Neural cell (in vitro differentiated cells): ENCODE results near the gene RNGTT. TPM values are rescaled to one million over a fixed set of nuclear protein-coding genes. Genes with fewer than 3 reads are reported as not detected.

Experiments
- H2AFZ ChIP-seq: fragments of 200-600, 300-800 bp; sonication (generic), shearing (Covaris generic); 2 replicates; pipeline ENCODE4 v1.6.0; 2014; ENCODE audit warnings: low read depth, mild to moderate bottlenecking, antibody characterized with exemption, low read length, moderate library complexity
- H3F3A ChIP-seq: fragments of 200-600 bp; shearing (Covaris generic); 2 replicates; pipeline ENCODE4 v1.6.1; 2016; ENCODE audit warnings: mild to moderate bottlenecking, moderate library complexity, mixed read lengths, antibody characterized with exemption, low read length; ENCODE audit not compliant: insufficient read depth, poor library complexity, severe bottlenecking
- H3K27ac ChIP-seq: fragments of 200-600, 300-800 bp; sonication (generic), shearing (Covaris generic); 2 replicates; pipeline ENCODE4 v1.5.1; 2014; ENCODE audit warnings: mild to moderate bottlenecking, low read length, moderate library complexity
- H3K27me3 ChIP-seq: fragments of 300-800, 200-600 bp; sonication (generic), shearing (Covaris generic); 2 replicates; pipeline ENCODE4 v1.6.0; 2014; ENCODE audit warnings: mild to moderate bottlenecking, low read depth, low read length, moderate library complexity; ENCODE audit not compliant: insufficient read depth
- H3K36me3 ChIP-seq: fragments of 300-800, 200-600 bp; sonication (generic), shearing (Covaris generic); 2 replicates; pipeline ENCODE4 v1.5.1; 2014; ENCODE audit warnings: mild to moderate bottlenecking, antibody characterized with exemption, low read length, moderate library complexity; ENCODE audit not compliant: insufficient read depth
- H3K4me2 ChIP-seq: fragments of 300-800, 200-600 bp; sonication (generic), shearing (Covaris generic); 2 replicates; pipeline ENCODE4 v1.6.0; 2014; ENCODE audit warnings: mild to moderate bottlenecking, low read length
- H3K4me3 ChIP-seq: fragments of 300-800, 200-600 bp; sonication (generic), shearing (Covaris generic); 2 replicates; pipeline ENCODE4 v1.5.1; 2014; ENCODE audit warnings: mild to moderate bottlenecking, low read length, moderate library complexity
- H3K79me2 ChIP-seq: fragments of 200-600 bp; shearing (Covaris generic); replicated peaks from 2 replicates; pipeline ENCODE4 v1.6.0; 2014; ENCODE audit warnings: mild to moderate bottlenecking, low read length, moderate library complexity; ENCODE audit not compliant: insufficient read depth
- H3K9ac ChIP-seq: fragments of 300-800, 200-600 bp; sonication (generic), shearing (Covaris generic); 2 replicates; pipeline ENCODE4 v1.6.1; 2016; ENCODE audit warnings: mild to moderate bottlenecking, low read length, mixed read lengths
- H3K9me2 ChIP-seq: fragments of 200-600 bp; shearing (Covaris generic); 2 replicates; pipeline ENCODE4 v1.6.1; 2016; ENCODE audit warnings: mild to moderate bottlenecking, low read length, mixed read lengths; ENCODE audit not compliant: insufficient read depth
- H3K9me3 ChIP-seq: fragments of 200-600, 300-800 bp; sonication (generic), shearing (Covaris generic); 2 replicates; pipeline ENCODE4 v1.6.1; 2016; ENCODE audit warnings: mild to moderate bottlenecking, mixed run types, low read length, moderate library complexity, mixed read lengths
- H4K20me1 ChIP-seq: fragments of 200-600 bp; shearing (Covaris generic); 2 replicates; pipeline ENCODE4 v1.6.1; 2016; ENCODE audit warnings: mild to moderate bottlenecking, mixed run types; ENCODE audit not compliant: insufficient read depth
- CTCF ChIP-seq: fragments of 450-650 bp; IDR thresholded peaks from 2 replicates; pipeline ENCODE4 v1.5.1; 2014; ENCODE audit warnings: antibody characterized with exemption, mild to moderate bottlenecking, moderate library complexity; ENCODE audit not compliant: poor library complexity, severe bottlenecking
- EP300 ChIP-seq: fragments of 450-650 bp; conservative IDR thresholded peaks from 2 replicates; pipeline ENCODE4 v1.6.1; 2014; ENCODE audit warnings: antibody characterized with exemption, mild to moderate bottlenecking, moderate library complexity; ENCODE audit not compliant: poor library complexity, severe bottlenecking
- EZH2 ChIP-seq: fragments of 200-600, 300-800 bp; shearing (Covaris generic), sonication (generic); IDR thresholded peaks from 2 replicates; pipeline ENCODE4 v1.6.1; 2014; ENCODE audit warnings: antibody characterized with exemption, low read length, borderline replicate concordance, mild to moderate bottlenecking; ENCODE audit not compliant: insufficient read depth, poor library complexity, severe bottlenecking
- MXI1 ChIP-seq: fragments of 450-650 bp; conservative IDR thresholded peaks from 2 replicates; pipeline ENCODE4 v1.6.1; 2014; ENCODE audit warnings: antibody characterized with exemption, mild to moderate bottlenecking; ENCODE audit not compliant: poor library complexity, severe bottlenecking
- POLR2AphosphoS5 ChIP-seq: IDR thresholded peaks from 2 replicates; pipeline ENCODE4 v1.6.1; 2012
- RAD21 ChIP-seq: fragments of 450-650 bp; conservative IDR thresholded peaks from 2 replicates; pipeline ENCODE4 v1.6.1; 2014; ENCODE audit warnings: antibody characterized with exemption, mild to moderate bottlenecking, moderate library complexity
- REST ChIP-seq: IDR thresholded peaks from 2 replicates; pipeline ENCODE4 v1.6.1; 2012; ENCODE audit warnings: borderline replicate concordance
- SMC3 ChIP-seq: fragments of 450-650 bp; conservative IDR thresholded peaks from 2 replicates; pipeline ENCODE4 v1.6.1; 2014; ENCODE audit warnings: antibody characterized with exemption, mild to moderate bottlenecking, moderate library complexity; ENCODE audit not compliant: poor library complexity
- TAF1 ChIP-seq: IDR thresholded peaks from 2 replicates; pipeline ENCODE4 v1.6.1; 2012; ENCODE audit warnings: low read depth
- polyA plus RNA-seq: library from polyadenylated mRNA; depleted of rRNA; stranded (reverse); fragments of >200 nt; gene quantifications from 2 replicates; pipeline ENCODE4 v1.2.3, GENCODE V29; 2014

The RNGTT gene
- polyA plus RNA-seq, 1 donor from 2014 or later: 28.3 TPM

- H3K4me2 ChIP-seq: no peak overlapping the region
- no peak overlapping the region for H2AFZ ChIP-seq
- H3F3A ChIP-seq: no peaks in the 10 kb centered on the region
These were observed 396.5 kb downstream of the RNGTT start for GRCh38 chr6:88566746-88567534.

GRCh38 chr6:88565836-88566235 lies 397.6 kb downstream of the RNGTT start:
- no peaks in the 10 kb centered on the region for H3K27me3 ChIP-seq
- H3K79me2 ChIP-seq: no peaks in the 10 kb centered on the region
- H3K9me2 ChIP-seq: no peaks in the 10 kb centered on the region
- H2AFZ ChIP-seq: no peak overlapping the region
- H3K9me3 ChIP-seq: peaks cover 4% of the 10 kb centered on the region
- H3K4me2 ChIP-seq: no peak overlapping the region
- no peak overlapping the region for H3K4me3 ChIP-seq
- no peaks in the 10 kb centered on the region for H3F3A ChIP-seq
- H3K36me3 ChIP-seq: no peaks in the 10 kb centered on the region
- no peak overlapping the region for H3K27ac ChIP-seq
- no peak overlapping the region for H3K9ac ChIP-seq
- no peaks in the 10 kb centered on the region for H4K20me1 ChIP-seq
- TF ChIP-seq POLR2AphosphoS5 (no peak), EZH2 (no peak), EP300 (no peak), MXI1 (no peak), TAF1 (no peak), SMC3 (no peak), REST (no peak), RAD21 (no peak)

More at GRCh38 chr6:88566746-88567534, 396.5 kb downstream of the RNGTT start:
- H3K79me2 ChIP-seq: no peaks in the 10 kb centered on the region
- H3K9me3 ChIP-seq: peaks cover 4% of the 10 kb centered on the region
- no peak overlapping the region for H3K9ac ChIP-seq
- no peak overlapping the region for H3K27ac ChIP-seq
- H3K36me3 ChIP-seq: no peaks in the 10 kb centered on the region
- no peaks in the 10 kb centered on the region for H3K27me3 ChIP-seq
- H3K4me3 ChIP-seq: no peak overlapping the region
- TF ChIP-seq POLR2AphosphoS5: no peak
- TF ChIP-seq RAD21: no peak
- no peak for TF ChIP-seq MXI1
- TF ChIP-seq SMC3: no peak
- TF ChIP-seq EZH2: no peak
- TF ChIP-seq TAF1: no peak
- TF ChIP-seq REST: no peak
- no peak for TF ChIP-seq EP300
- no peak for TF ChIP-seq CTCF
- no peaks in the 10 kb centered on the region for H3K9me2 ChIP-seq
- no peaks in the 10 kb centered on the region for H4K20me1 ChIP-seq
